SK-N-SH (cell line): ENCODE measurements around the gene MAP1A. TPM values are rescaled to one million over a fixed set of nuclear protein-coding genes. Genes with fewer than 3 reads are reported as not detected.

Experiments
- CTCF ChIA-PET: fragments of 300-600, 350-600 bp; formaldehyde crosslinking; extraction: SDS; loops from one replicate; lab custom pipeline; 2021; lab: Yijun Ruan, JAX
- POLR2A ChIA-PET: fragments of 350-600 bp; sonication (Branson Sonifier 250); formaldehyde crosslinking; extraction: SDS; loops from one replicate; lab custom pipeline; 2020; ENCODE audit warnings: antibody characterized with exemption, inconsistent platforms; lab: Yijun Ruan, JAX
- DNase-seq: peaks from one replicate; pipeline ENCODE4 v3.0.0; 2012
- H2AFZ ChIP-seq: fragments of 200-600 bp; sonication (generic); 2 replicates; pipeline ENCODE4 v1.8.1; 2016; ENCODE audit warnings: antibody characterized with exemption, mild to moderate bottlenecking, low read depth
- H3F3A ChIP-seq: fragments of 200-600 bp; sonication (generic); replicated peaks from 2 replicates; pipeline ENCODE3; 2016; ENCODE audit warnings: antibody characterized with exemption, mild to moderate bottlenecking; ENCODE audit not compliant: insufficient read depth
- H3K27ac ChIP-seq, 2 experiments: fragments of 200-500 bp in 1 of 2; fragments of 200-600 bp in 1 of 2; sonication (Bioruptor generic) in 1 of 2; sonication (generic), shearing (Covaris generic) in 1 of 2; 2 replicates each; pipeline versions ENCODE4 v1.5.1 to v1.6.1; 2014 to 2016; ENCODE audit warnings: low read depth in 2 of 2, inconsistent platforms in 1 of 2, low read length in 1 of 2, mild to moderate bottlenecking in 1 of 2, mixed read lengths in 1 of 2
- H3K27me3 ChIP-seq: fragments of 200-600 bp; sonication (generic), shearing (Covaris generic); 2 replicates; pipeline ENCODE4 v1.6.1; 2016; ENCODE audit warnings: mixed run types; ENCODE audit not compliant: insufficient read depth
- H3K36me3 ChIP-seq, 2 experiments: fragments of 200-500 bp in 1 of 2; fragments of 200-600 bp in 1 of 2; sonication (Bioruptor generic) in 1 of 2; sonication (generic) in 1 of 2; replicated peaks in 1 of 2; 2 replicates each; pipeline versions ENCODE3 to v1.5.1; 2014 to 2016; ENCODE audit warnings: low read length in 1 of 2, mild to moderate bottlenecking in 1 of 2; ENCODE audit not compliant: insufficient read depth in 2 of 2, control insufficient read depth in 1 of 2
- H3K4me1 ChIP-seq, 2 experiments: fragments of 200-500 bp in 1 of 2; fragments of 200-600 bp in 1 of 2; sonication (Bioruptor generic) in 1 of 2; sonication (generic), shearing (Covaris generic) in 1 of 2; 2 replicates each; pipeline versions ENCODE4 v1.5.1 to v1.6.1; 2014 to 2016; ENCODE audit warnings: low read depth in 1 of 2, low read length in 1 of 2, mixed run types in 1 of 2; ENCODE audit not compliant: insufficient read depth in 2 of 2, control insufficient read depth in 1 of 2
- H3K4me2 ChIP-seq: fragments of 200-600 bp; sonication (generic), shearing (Covaris generic); 2 replicates; pipeline ENCODE4 v1.6.1; 2017; ENCODE audit warnings: mixed run types
- H3K4me3 ChIP-seq, 2 experiments: fragments of 200-500 bp in 1 of 2; fragments of 200-600 bp in 1 of 2; sonication (Bioruptor generic) in 1 of 2; sonication (generic), shearing (Covaris generic) in 1 of 2; 2 replicates each; pipeline versions ENCODE4 v1.5.1 to v1.8.1; 2014 to 2016; ENCODE audit warnings: low read depth in 2 of 2, inconsistent platforms in 1 of 2, low read length in 1 of 2, mild to moderate bottlenecking in 1 of 2, mixed read lengths in 1 of 2, moderate library complexity in 1 of 2
- H3K79me2 ChIP-seq: fragments of 200-600 bp; sonication (generic); 2 replicates; pipeline ENCODE4 v1.8.1; 2017; ENCODE audit warnings: mild to moderate bottlenecking; ENCODE audit not compliant: insufficient read depth
- H3K9ac ChIP-seq: fragments of 200-600 bp; sonication (generic); 2 replicates; pipeline ENCODE4 v1.6.1; 2017; ENCODE audit warnings: mixed run types
- H3K9me2 ChIP-seq: fragments of 200-600 bp; sonication (generic); 2 replicates; pipeline ENCODE4 v1.6.1; 2017; ENCODE audit warnings: mixed run types
- H3K9me3 ChIP-seq: fragments of 200-600 bp; sonication (generic); 2 replicates; pipeline ENCODE4 v1.6.1; 2017; ENCODE audit warnings: mixed run types, mild to moderate bottlenecking, moderate library complexity
- H4K20me1 ChIP-seq: fragments of 200-600 bp; sonication (generic); 2 replicates; pipeline ENCODE4 v1.6.1; 2017; ENCODE audit warnings: mild to moderate bottlenecking, mixed run types; ENCODE audit not compliant: insufficient read depth
- ELF1 ChIP-seq: IDR thresholded peaks from 2 replicates; pipeline ENCODE4 v1.4.0; 2012
- FOSL2 ChIP-seq: IDR thresholded peaks from 2 replicates; pipeline ENCODE4 v1.4.0; 2012; ENCODE audit warnings: low read depth, mild to moderate bottlenecking, moderate library complexity, borderline replicate concordance
- FOXM1 ChIP-seq: IDR thresholded peaks from 2 replicates; pipeline ENCODE4 v1.4.0; 2012; ENCODE audit warnings: low read depth, mild to moderate bottlenecking
- GABPA ChIP-seq: IDR thresholded peaks from 2 replicates; pipeline ENCODE4 v1.4.0; 2012; ENCODE audit warnings: low read depth, mild to moderate bottlenecking
- IRF3 ChIP-seq: fragments of 150-350 bp; IDR thresholded peaks from 2 replicates; pipeline ENCODE4 v1.6.1; 2016; ENCODE audit warnings: mild to moderate bottlenecking, low read depth, low read length
- JUND ChIP-seq: IDR thresholded peaks from 2 replicates; pipeline ENCODE4 v1.4.0; 2012
- MEF2A ChIP-seq: IDR thresholded peaks from 2 replicates; pipeline ENCODE4 v1.4.0; 2012; ENCODE audit warnings: low read depth, borderline replicate concordance
- MXI1 ChIP-seq: IDR thresholded peaks from 2 replicates; pipeline ENCODE4 v1.6.1; 2012; ENCODE audit warnings: mild to moderate bottlenecking, low read depth, low read length, improper control_type of control experiment
- POLR2AphosphoS5 ChIP-seq: IDR thresholded peaks from 2 replicates; pipeline ENCODE4 v1.6.1; 2012; ENCODE audit warnings: low read depth, low read length
- RAD21 ChIP-seq: IDR thresholded peaks from 2 replicates; pipeline ENCODE4 v1.6.1; 2012; ENCODE audit warnings: mild to moderate bottlenecking, low read length
- RCOR1 ChIP-seq: fragments of 150-350 bp; IDR thresholded peaks from 2 replicates; pipeline ENCODE4 v1.6.1; 2017; ENCODE audit warnings: antibody characterized with exemption, low read length
- SIN3A ChIP-seq: IDR thresholded peaks from 2 replicates; pipeline ENCODE4 v1.6.1; 2012; ENCODE audit warnings: low read depth, mild to moderate bottlenecking, low read length, moderate library complexity, borderline replicate concordance
- TAF1 ChIP-seq: IDR thresholded peaks from 2 replicates; pipeline ENCODE4 v1.6.1; 2012; ENCODE audit warnings: low read depth, mild to moderate bottlenecking, low read length, moderate library complexity, borderline replicate concordance
- TCF12 ChIP-seq: IDR thresholded peaks from 2 replicates; pipeline ENCODE4 v1.4.0; 2012
- TEAD4 ChIP-seq: IDR thresholded peaks from 2 replicates; pipeline ENCODE4 v1.4.0; 2012; ENCODE audit warnings: mild to moderate bottlenecking, borderline replicate concordance; ENCODE audit not compliant: insufficient read depth
- USF1 ChIP-seq: IDR thresholded peaks from 2 replicates; pipeline ENCODE4 v1.4.0; 2012; ENCODE audit warnings: low read depth, borderline replicate concordance
- USF2 ChIP-seq: fragments of 150-350 bp; IDR thresholded peaks from 2 replicates; pipeline ENCODE4 v1.6.1; 2017; ENCODE audit warnings: antibody characterized with exemption, low read length, low read depth, borderline replicate concordance
- YY1 ChIP-seq: IDR thresholded peaks from 2 replicates; pipeline ENCODE4 v1.4.0; 2012; ENCODE audit warnings: low read depth, mild to moderate bottlenecking
- ZBTB33 ChIP-seq: IDR thresholded peaks from 2 replicates; pipeline ENCODE4 v1.4.0; 2012; ENCODE audit warnings: low read depth, borderline replicate concordance
- whole genome bisulfite sequencing: methylation state at CpG from one replicate; pipeline ENCODE4 v1.1.6; 2017; ENCODE audit warnings: low lambda C conversion rate; 5-methylcytosine and 5-hydroxymethylcytosine counted together
- polyA plus RNA-seq, 3 experiments: library from polyadenylated mRNA; depleted of rRNA; stranded (reverse); fragments of >200 nt; gene quantifications; 2 replicates each; pipeline ENCODE4 v1.2.3, GENCODE V29; 2012

The MAP1A gene
- polyA plus RNA-seq, 1 of the 3 experiments (the other 2 are of a cell fraction): 6.0 TPM

- H3K4me2 ChIP-seq: no peak overlapping the region
- no peak overlapping the region for H3K4me3 ChIP-seq
- POLR2A ChIA-PET: no interaction called here
- H3K9me2 ChIP-seq: no peaks in the 10 kb centered on the region
- no peaks in the 10 kb centered on the region for H4K20me1 ChIP-seq
- H3K36me3 ChIP-seq: peaks cover 13 to 51% of the 10 kb centered on the region in 2 experiments
- H3K27me3 ChIP-seq: no peaks in the 10 kb centered on the region
- TF ChIP-seq MEF2A: no peak
- no peak for TF ChIP-seq IRF3
- TF ChIP-seq JUND: no peak
- no peak for TF ChIP-seq POLR2AphosphoS5
- TF ChIP-seq YY1: no peak
- TF ChIP-seq FOXM1: no peak
- no peak for DNase-seq
- no peaks in the 10 kb centered on the region for H3K9me3 ChIP-seq
- 77% methylated on average over 3 of the region's 4 CpGs for WGBS
- no peak overlapping the region for H3K9ac ChIP-seq
- CTCF ChIA-PET: interaction anchor here (1.5 to 1.7 kb wide), 2 partner anchors 10 to 18 kb away, joined by 4 to 6 read pairs; no protein-coding TSS in a partner anchor
- H3F3A ChIP-seq: no peaks in the 10 kb centered on the region
- H3K27ac ChIP-seq: no peak overlapping the region
- H3K79me2 ChIP-seq: 0 out of 2 replicates have a peak, but pooled peaks cover 5% of the 10 kb centered on the region
- no peak overlapping the region for H2AFZ ChIP-seq
- peaks cover 0 to 4% of the 10 kb centered on the region in 2 experiments; a peak in 2 of 4 replicates for H3K4me1 ChIP-seq
These were observed 6.9 kb downstream of the MAP1A start for GRCh38 chr15:43524254-43524845.

GRCh38 chr15:43525131-43525530 is 7.7 kb downstream of the MAP1A start:
- TF ChIP-seq RAD21: no peak
- no peak for TF ChIP-seq TEAD4
- no peak for TF ChIP-seq YY1
- no peak for TF ChIP-seq POLR2AphosphoS5
- no peak for TF ChIP-seq USF1
- TF ChIP-seq GABPA: no peak
- TF ChIP-seq RCOR1: no peak
- no peak for TF ChIP-seq FOXM1
- TF ChIP-seq MEF2A: no peak
- no peak for TF ChIP-seq ELF1
- TF ChIP-seq TCF12: no peak
- TF ChIP-seq FOSL2: no peak
- no peak for TF ChIP-seq IRF3
- no peak for TF ChIP-seq USF2
- no peak for TF ChIP-seq SIN3A
- TF ChIP-seq TAF1: no peak
- TF ChIP-seq ZBTB33: no peak
- no peak for TF ChIP-seq MXI1
- Histone ChIP-seq H3K36me3 (peaks cover 13 to 51% of the 10 kb centered on the region in 2 experiments), H4K20me1 (no peaks in the 10 kb centered on the region), H3K9me2 (no peaks in the 10 kb centered on the region), H3K27ac (no peak overlapping the region), H3K9ac (no peak overlapping the region), H3F3A (no peaks in the 10 kb centered on the region), H3K4me3 (no peak overlapping the region), H3K9me3 (no peaks in the 10 kb centered on the region), H2AFZ (no peak overlapping the region), H3K79me2 (0 out of 2 replicates have a peak, but pooled peaks cover 3% of the 10 kb centered on the region), H3K4me2 (no peak overlapping the region), H3K4me1 (no peaks in the 10 kb centered on the region), H3K27me3 (no peaks in the 10 kb centered on the region)
- DNase-seq: no peak
- WGBS: 61% methylated on average over 4 of the region's 4 CpGs
- ChIA-PET CTCF (interaction anchor here (1.7 kb wide), 1 partner anchor 11 kb away, joined by 6 read pairs; no protein-coding TSS in a partner anchor), POLR2A (no interaction called here)
